Liver (tissue), 9 donors: Measurements from ENCODE around the gene ZC3H7B. TPM values are rescaled to one million over a fixed set of nuclear protein-coding genes. Genes with fewer than 3 reads are reported as not detected.

Source experiments
- DNase-seq: peaks from one replicate; pipeline ENCODE4 v3.0.0-alpha.2; 2017; ENCODE audit warnings: low spot score
- H3K27ac ChIP-seq, 2 donors: one replicate each; pipeline ENCODE4 v1.7.0; 2013; ENCODE audit warnings: inconsistent platforms in 2 of 2, low read length in 2 of 2, control low read depth in 1 of 2, low read depth in 1 of 2, mild to moderate bottlenecking in 1 of 2
- H3K27me3 ChIP-seq, 4 donors: one replicate each; pipeline versions ENCODE4 v1.6.1 to v1.7.0; 2013; ENCODE audit warnings: low read length in 3 of 4, inconsistent platforms in 1 of 4, mild to moderate bottlenecking in 1 of 4, moderate library complexity in 1 of 4; ENCODE audit not compliant: control insufficient read depth in 4 of 4, insufficient read depth in 4 of 4
- H3K36me3 ChIP-seq, 4 donors: one replicate each; pipeline versions ENCODE4 v1.6.1 to v1.7.0; 2013; ENCODE audit warnings: low read length in 3 of 4, mild to moderate bottlenecking in 3 of 4, low read depth in 1 of 4, moderate library complexity in 1 of 4; ENCODE audit not compliant: control insufficient read depth in 4 of 4, insufficient read depth in 3 of 4
- H3K4me1 ChIP-seq, 4 donors: one replicate each; pipeline versions ENCODE4 v1.6.1 to v1.7.0; 2013; ENCODE audit warnings: low read length in 3 of 4, mild to moderate bottlenecking in 3 of 4, moderate library complexity in 1 of 4; ENCODE audit not compliant: control insufficient read depth in 4 of 4, insufficient read depth in 4 of 4
- H3K4me3 ChIP-seq, 3 donors: one replicate each; pipeline versions ENCODE4 v1.6.1 to v1.7.0; 2013; ENCODE audit warnings: low read length in 3 of 3, control low read depth in 1 of 3, low read depth in 1 of 3, mild to moderate bottlenecking in 1 of 3
- H3K9ac ChIP-seq, 2 donors: one replicate each; pipeline ENCODE4 v1.7.0; 2013; ENCODE audit warnings: low read length in 2 of 2, mild to moderate bottlenecking in 2 of 2, moderate library complexity in 2 of 2, control low read depth in 1 of 2, low read depth in 1 of 2
- H3K9me3 ChIP-seq, 4 donors: one replicate each; pipeline versions ENCODE4 v1.6.1 to v1.7.0; 2013; ENCODE audit warnings: low read length in 3 of 4; ENCODE audit not compliant: control insufficient read depth in 4 of 4
- ATF3 ChIP-seq: IDR thresholded peaks from 2 replicates; pipeline ENCODE4 v1.6.1; 2016; ENCODE audit warnings: antibody characterized with exemption
- CTCF ChIP-seq: fragments of 150-350 bp; IDR thresholded peaks from 2 replicates; pipeline ENCODE4 v1.5.1; 2017; ENCODE audit warnings: improper control_type of control experiment, low read depth, low read length; ENCODE audit not compliant: missing input control
- EGR1 ChIP-seq, 2 donors: IDR thresholded peaks; 2 replicates each; pipeline ENCODE4 v1.6.1; 2016 to 2018; ENCODE audit warnings: antibody characterized with exemption in 2 of 2, low read depth in 2 of 2
- FOXA1 ChIP-seq: IDR thresholded peaks from 2 replicates; pipeline ENCODE4 v1.6.1; 2016; ENCODE audit warnings: antibody characterized with exemption
- FOXA2 ChIP-seq: IDR thresholded peaks from 2 replicates; pipeline ENCODE4 v1.6.1; 2016; ENCODE audit warnings: antibody characterized with exemption
- GABPA ChIP-seq, 2 donors: IDR thresholded peaks in 1 of 2; conservative IDR thresholded peaks in 1 of 2; 2 replicates each; pipeline ENCODE4 v1.6.1; 2016; ENCODE audit warnings: antibody characterized with exemption in 2 of 2, mild to moderate bottlenecking in 1 of 2, moderate library complexity in 1 of 2
- HNF4A ChIP-seq, 2 donors: conservative IDR thresholded peaks; 2 replicates each; pipeline ENCODE4 v1.6.1; 2016; ENCODE audit warnings: antibody characterized with exemption in 2 of 2, mild to moderate bottlenecking in 2 of 2
- HNF4G ChIP-seq: IDR thresholded peaks from 2 replicates; pipeline ENCODE4 v1.6.1; 2016; ENCODE audit warnings: antibody characterized with exemption
- JUND ChIP-seq, 2 donors: IDR thresholded peaks; 2 replicates each; pipeline ENCODE4 v1.6.1; 2016; ENCODE audit warnings: antibody characterized with exemption in 2 of 2
- MAX ChIP-seq: IDR thresholded peaks from 2 replicates; pipeline ENCODE4 v1.6.1; 2016; ENCODE audit warnings: antibody characterized with exemption
- NR2F2 ChIP-seq: IDR thresholded peaks from 2 replicates; pipeline ENCODE4 v1.6.1; 2016; ENCODE audit warnings: antibody characterized with exemption
- RAD21 ChIP-seq, 2 donors: IDR thresholded peaks; 2 replicates each; pipeline ENCODE4 v1.6.1; 2016; ENCODE audit warnings: antibody characterized with exemption in 2 of 2, mild to moderate bottlenecking in 2 of 2
- REST ChIP-seq: IDR thresholded peaks from 2 replicates; pipeline ENCODE4 v1.6.1; 2016; ENCODE audit warnings: antibody characterized with exemption, mild to moderate bottlenecking
- RXRA ChIP-seq, 2 donors: IDR thresholded peaks; 2 replicates each; pipeline ENCODE4 v1.6.1; 2017 to 2018; ENCODE audit warnings: antibody characterized with exemption in 2 of 2, mild to moderate bottlenecking in 1 of 2
- SP1 ChIP-seq: IDR thresholded peaks from 2 replicates; pipeline ENCODE4 v1.6.1; 2018; ENCODE audit warnings: antibody characterized with exemption, mild to moderate bottlenecking
- TAF1 ChIP-seq: conservative IDR thresholded peaks from 2 replicates; pipeline ENCODE4 v1.6.1; 2016; ENCODE audit warnings: antibody characterized with exemption, mild to moderate bottlenecking
- YY1 ChIP-seq: IDR thresholded peaks from 2 replicates; pipeline ENCODE4 v1.6.1; 2016; ENCODE audit warnings: antibody characterized with exemption, mild to moderate bottlenecking
- ZBTB33 ChIP-seq: IDR thresholded peaks from 2 replicates; pipeline ENCODE4 v1.6.1; 2016; ENCODE audit warnings: antibody characterized with exemption
- WGBS: extraction: QIAGEN DNeasy Blood & Tissue Kit; methylation state at CpG from one replicate; pipeline ENCODE4 v1.1.7; 2013; 5-methylcytosine and 5-hydroxymethylcytosine counted together
- polyA plus RNA-seq, 2 donors: library from polyadenylated mRNA; stranded (reverse) in 1 of 2; unstranded in 1 of 2; fragments of 200-250 nt in 1 of 2; fragments of >200 nt in 1 of 2; fragmentation: Nextera tagmentation in 1 of 2; extraction: Ambion mirVana in 1 of 2; gene quantifications; one replicate each; pipeline versions ENCODE4 v1.2.1 to v1.2.3, GENCODE V29; 2013 to 2015
- total RNA-seq, 2 donors: library from RNA; depleted of rRNA; stranded (reverse); fragments of >200 nt; gene quantifications; one replicate each; pipeline ENCODE4 v1.2.3, GENCODE V29; 2014
- donor health status: healthy.
- donor health status: healthy.
- donor health status: healthy.
- donor health status: healthy.
- donor health status: healthy.

The ZC3H7B gene
- total and polyA plus RNA-seq, 4 donors, result 6.6 to 50.2 (median 26.1) TPM

- H3K27me3 ChIP-seq, result no peaks in the 10 kb centered on the region
- no peak overlapping the region for H3K4me3 ChIP-seq
- H3K9ac ChIP-seq, result no peak overlapping the region
- TF ChIP-seq RAD21 (IDR thresholded peaks at IDR 0.05), result no peak
- no peak for TF ChIP-seq MAX
- no peak for TF ChIP-seq JUND (IDR thresholded peaks at IDR 0.05)
- no peak for TF ChIP-seq REST
- TF ChIP-seq GABPA (IDR thresholded peaks at IDR 0.05 in 1 of 2, conservative IDR thresholded peaks at IDR 0.05 in 1 of 2), result no peak
- TF ChIP-seq EGR1 (IDR thresholded peaks at IDR 0.05; ENCODE audit: low read depth in 2 of 2), result no peak
- TF ChIP-seq FOXA1, result no peak
- no peak for TF ChIP-seq CTCF
- no peak for TF ChIP-seq RXRA (IDR thresholded peaks at IDR 0.05)
- TF ChIP-seq HNF4A (conservative IDR thresholded peaks at IDR 0.05), result no peak
- TF ChIP-seq FOXA2, result no peak
- TF ChIP-seq ZBTB33, result no peak
- no peak for TF ChIP-seq HNF4G
- no peak for TF ChIP-seq TAF1
- no peak for TF ChIP-seq NR2F2
- TF ChIP-seq SP1, result no peak
- TF ChIP-seq YY1, result no peak
- no peak for TF ChIP-seq ATF3
- no peak overlapping the region for H3K27ac ChIP-seq
- H3K36me3 ChIP-seq, result peaks cover 12 to 44% (median 18%) of the 10 kb centered on the region in 4 donors
- no peaks in the 10 kb centered on the region for H3K9me3 ChIP-seq
- H3K4me1 ChIP-seq, result peaks cover 2 to 6% (median 4%) of the 10 kb centered on the region in 4 donors
- no peak for DNase-seq
- WGBS, result 82% methylated on average over 3 of the region's 3 CpGs
These were observed 21.3 kb upstream of the ZC3H7B start for GRCh38 chr22:41280065-41280464.

GRCh38 chr22:41280854-41281253 is 20.5 kb upstream of the ZC3H7B start:
- no peak overlapping the region for H3K27ac ChIP-seq
- peaks cover 12 to 42% (median 17%) of the 10 kb centered on the region in 4 donors for H3K36me3 ChIP-seq
- no peaks in the 10 kb centered on the region for H3K27me3 ChIP-seq
- H3K4me3 ChIP-seq, result no peak overlapping the region
- no peaks in the 10 kb centered on the region for H3K9me3 ChIP-seq
- no peak overlapping the region for H3K9ac ChIP-seq
- no peak for DNase-seq
- 91% methylated on average over 2 of the region's 2 CpGs for WGBS
- peaks cover 2 to 9% (median 6%) of the 10 kb centered on the region in 4 donors for H3K4me1 ChIP-seq
- TF ChIP-seq GABPA (IDR thresholded peaks at IDR 0.05 in 1 of 2, conservative IDR thresholded peaks at IDR 0.05 in 1 of 2) (no peak), TAF1 (no peak), SP1 (no peak), FOXA2 (no peak), RXRA (IDR thresholded peaks at IDR 0.05) (no peak), CTCF (no peak), REST (no peak), YY1 (no peak), MAX (no peak)
